GM21423 (cell line): ENCODE data around the gene RNF167.

ENCODE experiments used
- ATAC-seq: cut with Tn5 transposase; IDR thresholded peaks from one replicate; pipeline ENCODE4 v1.9.1; 2021; ENCODE audit warnings: mild to moderate bottlenecking, moderate library complexity; ENCODE audit not compliant: unreplicated experiment

RNF167 gene

GRCh38 chr17:4937553-4937952 is 2.5 kb upstream of the RNF167 start:
- no peak for ATAC-seq

GRCh38 chr17:4938069-4938491 is 2.0 kb upstream of the RNF167 start:
- ATAC-seq, result no peak

GRCh38 chr17:4938688-4939545 is 1.2 kb upstream of the RNF167 start:
- no peak for ATAC-seq

- no peak for ATAC-seq
These were observed 597 bp upstream of the RNF167 start for GRCh38 chr17:4939546-4939795.

GRCh38 chr17:4940555-4941318 is 669 bp downstream of the RNF167 start:
- ATAC-seq, result no peak

GRCh38 chr17:4941319-4941610 is 1.2 kb downstream of the RNF167 start:
- ATAC-seq, result no peak

GRCh38 chr17:4942760-4943508 is 2.9 kb downstream of the RNF167 start:
- ATAC-seq, result no peak

GRCh38 chr17:4944163-4944553 is 4.1 kb downstream of the RNF167 start:
- no peak for ATAC-seq

- no peak for ATAC-seq
These were observed 4.6 kb downstream of the RNF167 start for GRCh38 chr17:4944554-4945175.

- peak; percentile 15 for ATAC-seq
These were observed 5.3 kb downstream of the RNF167 start for GRCh38 chr17:4945176-4945943.

- no peak for ATAC-seq
These were observed 5.8 kb downstream of the RNF167 start for GRCh38 chr17:4945944-4946280.

- no peak for ATAC-seq
These were observed 6.4 kb downstream of the RNF167 start for GRCh38 chr17:4946312-4946976.

- no peak for ATAC-seq
These were observed 6.9 kb downstream of the RNF167 start for GRCh38 chr17:4947010-4947410.

- no peak for ATAC-seq
These were observed 7.5 kb downstream of the RNF167 start for GRCh38 chr17:4947411-4948165.

- ATAC-seq, result peak; percentile 9
These were observed 8.3 kb downstream of the RNF167 start, which contains the start of gene PFN1 for GRCh38 chr17:4948166-4948930. PFN1 (minus strand) TSS chr17:4948530; CDS start chr17:4948394, 136 bp downstream.

- ATAC-seq, result peak; percentile 32
These were observed 8.9 kb downstream of the RNF167 start for GRCh38 chr17:4948931-4949320.

GRCh38 chr17:4949321-4950074 is 9.4 kb downstream of the RNF167 start:
- ATAC-seq, result peak; percentile 27
